H1 (cell line): ENCODE measurements around the gene ZBTB20. TPM values are rescaled to one million over a fixed set of nuclear protein-coding genes. Genes with fewer than 3 reads are reported as not detected.

ENCODE experiments used
- BRCA1 ChIP-seq: IDR thresholded peaks from 2 replicates; pipeline ENCODE4 v1.6.1; 2012; ENCODE audit warnings: low read depth, low read length, improper control_type of control experiment
- RAD21 ChIP-seq, 2 experiments: IDR thresholded peaks in 1 of 2; conservative IDR thresholded peaks in 1 of 2; 2 replicates each; pipeline ENCODE4 v1.6.1; 2011; ENCODE audit warnings: low read depth in 2 of 2, low read length in 2 of 2, improper control_type of control experiment in 1 of 2, inconsistent platforms in 1 of 2, mild to moderate bottlenecking in 1 of 2, moderate library complexity in 1 of 2
- polyA plus RNA-seq, 7 experiments: library from polyadenylated mRNA; depleted of rRNA in 3 of 7; stranded (reverse) in 5 of 7; unstranded in 2 of 7; fragments of >200 nt in 5 of 7; fragments of 200-250 nt in 2 of 7; gene quantifications; 1 replicate in 5 of 7; 2 replicates in 1 of 7; 4 replicates in 1 of 7; pipeline versions ENCODE4 v1.2.1 to v1.2.3, GENCODE V29; 2011 to 2013; ENCODE audit warnings: missing spikeins in 2 of 7, mixed read lengths in 2 of 7
- total RNA-seq: library from RNA; stranded (reverse); fragmentation: NEBNext Ultra II Directional; extraction: Animal tissue kit (Norgen Biotek cat#: 25700); gene quantifications from 2 replicates; pipeline ENCODE4 v1.2.1, GENCODE V29; 2021

Gene ZBTB20
- total and polyA plus RNA-seq, 2 of the 8 experiments (the other 6 are each of a cell fraction or from before 2014, with no cell fraction given) = 0.35 to 1.3 TPM

DNA sequence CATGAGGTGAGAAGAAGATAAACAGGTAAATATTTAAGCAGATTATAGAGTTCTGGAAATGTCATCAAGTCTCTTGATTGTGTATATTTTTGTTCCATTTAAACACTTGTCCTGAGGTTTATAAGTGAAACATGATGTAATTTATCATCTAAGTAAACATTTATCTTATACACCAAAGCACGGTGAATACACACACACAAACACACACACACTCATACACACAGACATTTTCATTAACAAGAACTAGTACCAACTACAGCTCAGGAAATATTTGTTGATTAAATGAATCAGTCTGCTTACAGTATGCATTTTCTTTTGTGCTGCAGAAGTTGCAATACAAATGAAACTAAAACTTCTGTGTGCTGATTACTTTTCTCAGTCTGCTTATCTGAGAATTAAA, 357.3 kb downstream of the ZBTB20 start (continued):
- no peak for TF ChIP-seq BRCA1
- TF ChIP-seq RAD21 (IDR thresholded peaks at IDR 0.05 in 1 of 2, conservative IDR thresholded peaks at IDR 0.05 in 1 of 2; ENCODE audit: low read depth in 2 of 2, low read length in 2 of 2) = no peak
